Stimulated activated CD8-positive, alpha-beta memory T cell treated with anti-CD3 and anti-CD28 coated beads, Interleukin-15, amount 100 ng/mL, for 24 hours (primary cell): ENCODE data around the gene GMIP.
"Not testable (repeated sequence)": the region's sequence is repeated elsewhere in the genome, so short reads cannot be mapped to it uniquely, and the experiment has no call there.

Experiments used
- DNase-seq: peaks from one replicate; pipeline ENCODE4 v3.0.0-alpha.2; 2020; ENCODE audit warnings: low read depth

Gene GMIP

DNA sequence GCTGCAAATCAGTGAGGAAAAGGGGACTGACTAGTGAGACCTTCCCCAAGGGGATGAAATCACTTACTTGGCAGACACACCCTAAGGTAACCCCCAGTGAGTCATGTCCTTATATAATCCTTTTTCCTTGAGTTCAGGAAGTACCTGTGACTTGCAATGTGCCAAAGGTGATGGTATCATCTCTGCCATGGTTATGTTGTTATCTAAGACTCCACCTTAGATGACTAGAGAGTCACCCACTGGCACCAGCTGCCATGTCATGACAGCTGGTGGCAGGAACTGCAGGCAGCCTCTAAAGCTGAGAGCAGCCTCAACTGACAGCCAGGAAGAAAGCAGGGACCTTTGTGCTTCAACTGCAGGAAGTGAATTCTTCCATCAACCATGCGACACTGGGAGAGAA lies 37.4 kb downstream of the GMIP start:
- no peak for DNase-seq

DNA sequence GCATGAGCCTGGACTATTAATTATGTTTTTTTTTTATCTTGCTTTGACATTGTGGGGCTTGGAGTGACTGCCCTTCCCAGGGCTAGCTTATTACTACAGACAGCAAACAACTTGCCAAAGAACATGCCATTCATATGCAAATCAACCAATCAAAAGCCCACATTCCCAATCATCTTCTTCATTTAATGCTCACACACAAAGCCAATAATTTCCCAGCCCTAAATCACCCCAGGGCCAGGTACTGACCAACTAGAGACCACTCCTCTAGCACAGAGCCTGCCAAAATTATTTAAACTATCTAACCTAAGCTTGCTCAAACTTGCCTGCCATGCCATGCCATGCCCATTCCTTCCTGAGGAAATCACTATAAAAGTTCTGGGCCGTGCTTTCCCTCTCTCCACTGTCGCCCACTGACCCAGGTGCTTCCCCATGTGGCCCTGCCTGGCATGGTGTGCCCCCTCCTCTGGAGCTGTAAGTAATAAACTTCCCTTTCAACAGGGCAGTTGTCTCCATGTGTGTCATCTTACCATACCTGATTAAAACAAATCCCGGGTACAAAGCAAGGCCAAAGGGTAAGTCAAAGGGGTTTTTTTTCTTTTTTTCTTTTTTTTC lies 40.6 kb downstream of the GMIP start:
- DNase-seq, result no peak

DNA sequence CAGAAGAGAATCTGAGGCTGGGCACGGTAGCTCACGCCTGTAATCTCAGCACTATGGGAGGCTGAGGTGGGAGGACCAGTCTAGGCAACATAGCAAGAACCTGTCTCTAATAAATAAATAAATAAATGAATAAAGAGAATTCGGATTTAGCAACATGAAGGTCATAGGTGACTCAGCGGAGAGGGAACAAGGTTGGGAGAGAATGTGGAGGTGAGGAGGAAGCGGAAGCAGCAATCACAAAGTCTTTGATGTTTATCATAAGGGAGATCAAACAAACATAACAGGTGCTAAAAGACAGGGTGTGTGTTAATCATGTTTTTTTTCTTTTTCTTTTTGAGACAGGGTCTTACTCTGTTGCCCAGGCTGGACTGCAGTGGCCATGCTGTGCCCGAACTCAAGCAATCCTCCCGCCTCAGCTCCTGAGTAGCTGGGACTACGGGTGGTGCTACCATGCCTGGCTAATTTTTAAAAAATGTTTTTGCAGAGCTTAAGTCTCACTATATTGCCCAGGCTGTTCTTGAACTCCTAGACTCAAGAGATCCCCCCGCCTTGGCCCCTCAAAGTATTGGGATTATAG lies 41.2 kb downstream of the GMIP start:
- DNase-seq, result no peak

DNA sequence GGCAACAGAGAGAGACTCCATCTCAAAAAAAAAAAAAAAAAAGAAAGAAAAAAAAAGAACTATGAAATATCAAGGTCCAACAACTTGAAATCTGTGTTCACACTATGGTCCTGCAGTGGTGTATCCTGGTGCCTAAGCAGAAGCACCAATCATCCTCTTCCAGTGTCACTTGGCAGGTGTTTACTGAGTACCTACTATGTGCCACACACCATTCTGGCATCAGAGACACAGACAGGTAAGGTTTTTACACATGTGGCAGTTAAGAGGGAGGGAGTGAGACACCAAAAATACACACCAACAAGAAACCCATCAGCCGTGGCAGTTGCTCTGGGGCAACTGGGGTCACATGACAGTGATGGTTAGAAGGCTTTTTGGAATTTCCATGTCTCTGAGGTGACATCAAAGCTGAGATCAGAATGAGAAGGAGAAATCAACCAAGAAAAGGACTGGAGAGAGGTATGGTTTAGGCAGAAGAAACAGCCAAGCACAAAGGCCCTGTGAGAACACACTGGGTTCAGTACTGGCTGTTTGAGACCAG lies 42.6 kb downstream of the GMIP start:
- no peak for DNase-seq

DNA sequence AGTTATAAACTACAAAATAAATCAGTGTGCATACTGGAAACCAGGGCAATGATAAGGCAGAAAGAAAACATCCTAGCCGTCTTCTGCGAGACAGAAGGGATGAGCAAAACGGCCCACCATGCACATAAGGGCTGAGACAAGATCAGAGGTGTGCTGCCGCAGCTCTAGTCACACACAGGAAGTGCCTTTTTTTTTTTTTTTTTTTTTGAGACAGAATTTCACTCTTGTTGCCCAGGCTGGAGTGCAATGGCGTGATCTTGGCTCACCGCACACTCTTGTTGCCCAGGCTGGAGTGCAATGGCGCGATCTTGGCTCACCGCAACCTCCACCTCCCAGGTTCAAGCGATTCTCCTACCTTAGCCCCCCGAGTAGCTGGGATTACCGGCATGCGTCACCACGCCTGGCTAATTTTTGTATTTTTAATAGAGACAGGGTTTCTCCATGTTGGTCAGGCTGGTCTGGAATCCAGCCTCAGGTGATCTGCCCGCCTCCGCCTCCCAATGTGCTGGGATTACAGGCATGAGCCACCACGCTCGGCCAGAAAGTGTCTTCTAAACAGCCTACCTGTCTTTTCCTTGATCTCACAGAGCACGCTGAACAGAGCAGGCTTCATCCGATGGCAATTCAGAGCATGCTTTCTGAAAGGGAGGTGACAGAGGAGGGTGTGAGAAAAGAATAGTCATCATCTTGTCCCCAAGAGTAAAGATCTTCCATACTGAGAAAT lies 44.6 kb downstream of the GMIP start:
- not testable (repeated sequence) for DNase-seq

DNA sequence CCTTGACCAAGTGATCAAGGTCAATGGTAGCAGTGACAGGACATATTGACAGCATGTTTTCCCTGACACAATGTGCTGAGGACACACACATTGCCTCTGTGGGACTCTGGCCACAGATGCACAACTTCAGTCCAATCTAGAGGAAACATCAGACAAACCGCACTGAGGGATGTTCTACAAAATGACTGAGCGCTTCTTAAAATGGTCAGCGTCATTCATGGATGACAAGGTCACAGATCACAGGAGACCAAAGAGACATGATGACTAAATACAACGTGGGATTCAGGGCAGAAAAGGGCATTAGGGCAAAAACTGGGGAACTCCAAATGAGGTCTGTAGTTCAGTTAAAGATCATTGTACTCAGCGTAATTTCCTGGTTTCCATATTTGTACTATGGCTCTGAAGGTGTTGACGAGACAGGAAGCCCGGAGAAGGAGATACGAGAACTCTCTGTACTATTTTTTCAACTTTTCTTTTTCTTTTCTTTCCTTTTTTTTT lies 45.6 kb downstream of the GMIP start:
- no peak for DNase-seq

DNA sequence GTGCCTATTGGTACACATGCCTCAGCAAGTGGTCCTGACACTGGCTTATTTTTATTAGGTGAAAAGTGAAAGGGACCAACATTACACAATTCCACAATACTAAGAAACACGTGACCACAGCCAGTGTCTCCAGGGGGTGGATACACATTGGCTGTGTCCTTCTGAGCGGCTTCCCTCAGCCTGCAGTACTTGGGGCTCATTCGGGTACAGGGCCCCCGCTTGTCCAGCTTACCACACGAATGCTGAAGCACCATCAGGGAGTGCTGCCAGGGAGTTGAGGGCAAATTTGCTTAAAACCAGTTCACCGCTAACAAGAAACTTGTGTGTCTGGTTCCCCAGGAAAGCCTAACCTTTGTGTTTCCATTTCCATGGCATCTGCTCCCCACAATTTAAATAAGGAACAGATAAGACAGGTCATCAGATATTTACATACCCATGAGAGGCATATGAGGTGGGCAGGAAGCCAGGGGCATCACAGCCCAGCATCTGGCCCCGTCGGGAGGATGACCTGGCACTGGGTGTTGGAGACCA lies 48.2 kb downstream of the GMIP start:
- no peak for DNase-seq

DNA sequence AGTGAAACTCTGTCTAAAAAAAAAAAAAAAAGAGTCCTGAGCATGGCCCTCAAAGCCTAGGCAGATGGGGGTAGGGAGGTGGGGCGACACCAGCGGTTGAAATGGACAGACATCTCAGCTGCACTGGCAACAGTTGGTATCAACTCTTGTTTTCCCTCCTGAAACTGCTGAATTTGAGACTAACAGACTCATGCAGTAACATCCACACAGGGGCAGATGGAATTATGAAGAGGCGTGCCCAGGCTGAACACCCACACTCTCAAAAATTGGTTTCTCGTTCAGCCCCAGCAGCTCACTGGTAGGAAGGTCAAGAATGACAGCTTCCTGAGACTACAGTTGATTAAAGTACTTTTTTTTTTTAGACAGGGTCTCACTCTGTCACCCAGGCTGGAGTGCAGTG lies 49.1 kb downstream of the GMIP start:
- no peak for DNase-seq

DNA sequence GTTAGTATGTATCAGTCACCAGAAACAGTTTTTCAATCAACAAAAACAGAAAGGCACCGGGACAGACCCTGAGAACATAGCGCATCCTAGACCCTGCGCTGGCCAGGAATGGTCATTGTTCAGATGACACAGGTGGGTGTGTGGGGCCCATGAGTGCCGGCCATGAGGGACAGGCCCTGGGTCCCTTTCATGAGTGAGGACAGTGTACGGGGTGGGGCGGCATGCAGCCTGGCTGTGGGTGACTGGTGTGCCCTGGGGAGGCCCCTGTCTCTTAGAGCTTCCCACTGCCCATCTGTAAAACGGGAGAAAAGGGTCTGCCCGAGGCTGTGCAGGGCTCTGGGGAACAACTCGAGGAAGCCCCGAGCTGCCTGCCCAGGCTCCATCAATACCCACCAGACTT lies 50.8 kb downstream of the GMIP start:
- DNase-seq, result no peak

DNA sequence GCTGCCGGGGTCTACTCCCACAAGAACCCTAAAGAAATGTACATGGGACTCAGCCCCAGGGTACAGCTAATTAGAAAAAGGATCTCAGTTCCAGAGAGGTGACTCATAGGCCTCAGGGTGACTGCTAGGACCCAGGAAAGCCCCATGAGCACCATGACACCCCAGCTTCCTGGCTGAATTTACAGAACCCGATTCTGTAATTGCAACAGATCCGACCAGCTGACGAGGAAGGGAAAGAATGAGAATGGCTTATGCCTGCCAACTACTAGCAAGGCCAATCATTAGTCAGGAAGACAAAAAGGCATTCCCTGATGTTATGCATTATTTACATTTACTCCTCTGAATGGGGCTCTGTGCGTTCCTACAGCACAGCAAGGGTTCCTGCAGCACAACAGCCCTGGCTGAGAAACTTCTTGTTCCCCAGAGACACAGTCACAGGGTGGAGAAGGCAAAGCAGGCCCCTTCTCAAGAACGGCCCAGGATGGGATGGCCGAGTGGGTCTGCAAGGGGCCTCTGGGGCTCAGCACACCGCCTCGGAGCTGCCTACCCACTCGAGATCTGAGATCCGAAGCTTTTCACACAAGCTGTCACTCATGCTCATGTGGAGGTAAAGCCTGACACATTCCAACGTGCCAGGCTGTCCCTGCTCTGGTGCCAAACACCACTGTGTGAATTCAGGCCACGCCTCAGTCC lies 52.2 kb downstream of the GMIP start:
- no peak for DNase-seq

DNA sequence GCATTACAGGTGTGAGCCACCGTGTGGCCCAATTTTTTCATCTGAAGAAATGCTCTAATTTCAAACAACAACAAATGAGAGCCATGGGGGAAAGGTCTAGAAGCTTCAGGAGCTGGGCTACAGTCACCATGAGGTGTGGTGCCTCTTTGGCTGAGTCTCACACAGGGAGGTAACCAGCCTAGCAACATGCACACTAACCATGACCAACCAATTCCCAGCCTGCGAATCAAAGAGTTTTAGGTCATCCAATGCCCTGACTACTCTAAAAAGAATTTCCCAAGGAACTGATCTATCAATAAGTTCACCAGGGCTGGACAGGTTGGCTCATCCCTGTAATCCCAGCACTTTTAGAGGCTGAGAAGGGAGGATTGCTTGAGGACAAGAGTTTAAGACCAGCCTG lies 54.9 kb downstream of the GMIP start:
- no peak for DNase-seq

DNA sequence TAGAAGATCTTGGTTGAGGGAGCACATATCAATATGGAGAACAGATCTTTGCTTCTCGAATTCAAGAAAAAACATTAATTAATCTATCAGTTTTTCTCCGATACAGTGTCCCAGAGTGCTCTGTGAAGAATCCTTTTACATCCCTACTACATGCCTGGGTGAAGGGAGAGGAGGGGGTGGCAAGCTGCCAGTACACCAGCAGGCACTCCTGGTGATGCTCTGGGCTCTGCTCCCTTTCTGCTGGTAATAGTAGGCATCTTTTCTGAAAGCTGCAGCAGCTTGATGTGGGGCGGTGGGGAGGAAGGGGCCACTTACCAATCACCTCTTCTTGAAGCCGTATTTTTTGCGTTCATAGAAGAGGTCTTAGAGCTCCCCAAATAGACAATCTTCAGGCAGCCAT lies 55.7 kb downstream of the GMIP start:
- no peak for DNase-seq

DNA sequence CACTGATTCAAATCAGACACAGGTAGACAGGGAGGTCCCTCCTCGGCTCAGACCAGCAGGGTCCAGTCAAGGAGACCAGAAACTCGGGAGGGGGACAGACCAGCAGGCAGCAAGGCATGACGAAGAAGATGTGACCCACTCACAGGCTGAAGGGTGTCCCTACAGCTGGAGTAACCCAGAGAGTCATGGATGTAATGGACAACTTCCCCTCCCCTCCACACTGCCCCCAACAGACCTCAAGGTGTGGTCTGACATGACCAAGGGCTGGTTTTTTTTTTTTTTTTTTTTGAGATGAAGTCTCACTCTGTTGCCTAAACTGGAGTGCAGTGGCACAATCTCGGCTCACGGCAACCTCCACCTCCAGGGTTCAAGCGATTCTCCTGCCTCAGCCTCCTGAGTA lies 59.1 kb downstream of the GMIP start:
- no peak for DNase-seq

DNA sequence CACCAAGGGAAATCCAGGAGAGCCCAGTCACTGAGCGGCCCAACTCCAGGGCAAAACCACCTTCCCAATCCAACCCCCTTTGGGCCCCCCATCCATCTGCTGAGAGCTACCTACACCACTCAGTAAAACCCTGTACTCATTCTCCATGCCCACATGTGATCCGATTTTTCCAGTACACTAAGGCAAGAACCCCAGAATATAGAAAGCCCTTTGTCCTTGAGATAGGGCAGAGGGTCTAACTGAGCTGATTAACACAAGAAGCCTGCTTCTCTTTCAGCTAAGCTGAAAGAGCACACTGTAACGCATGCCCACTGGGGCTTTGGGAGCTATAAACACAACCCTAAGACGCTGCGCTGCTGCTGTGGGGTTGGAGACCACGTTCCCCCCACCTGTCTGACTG lies 61.0 kb downstream of the GMIP start:
- no peak for DNase-seq

DNA sequence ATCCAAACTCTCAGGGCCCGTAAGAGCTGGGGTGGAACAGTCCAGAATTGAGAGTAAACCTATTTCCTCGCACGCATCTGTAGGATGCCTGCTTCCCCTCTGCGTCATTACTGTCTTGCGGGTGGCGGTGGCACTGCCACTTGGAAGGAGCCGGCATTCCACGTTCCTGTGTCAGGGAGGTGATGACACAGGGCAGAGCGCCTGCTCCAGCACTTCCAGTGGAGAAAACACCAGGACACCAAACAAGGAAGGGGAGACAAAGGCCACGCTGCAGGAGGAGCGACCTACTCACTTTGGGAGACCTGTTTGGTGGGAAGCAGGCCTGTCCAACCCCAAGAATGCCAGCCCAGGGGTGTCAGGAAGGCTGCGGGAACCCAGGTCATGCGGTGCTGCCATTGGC lies 62.1 kb downstream of the GMIP start:
- DNase-seq, result no peak

DNA sequence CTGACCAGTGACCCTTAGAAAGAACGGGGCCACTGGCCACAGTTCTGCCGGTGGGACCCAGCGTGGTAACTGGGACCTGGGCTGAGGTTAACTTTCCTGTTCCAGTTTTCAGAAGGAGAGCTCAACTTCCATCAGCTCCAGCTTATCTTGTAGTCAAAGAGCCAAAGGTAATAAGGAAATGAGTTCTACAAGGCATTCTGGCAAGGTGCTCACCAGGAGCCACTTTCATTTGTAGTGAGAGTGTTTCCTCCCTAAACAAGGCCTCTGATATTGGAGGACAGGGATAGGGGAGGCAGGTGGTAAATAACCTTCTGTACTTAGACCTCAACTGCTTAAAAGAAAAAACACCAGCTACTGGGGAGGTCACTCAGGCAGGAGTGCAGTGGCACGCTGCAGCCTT lies 63.0 kb downstream of the GMIP start:
- no peak for DNase-seq

DNA sequence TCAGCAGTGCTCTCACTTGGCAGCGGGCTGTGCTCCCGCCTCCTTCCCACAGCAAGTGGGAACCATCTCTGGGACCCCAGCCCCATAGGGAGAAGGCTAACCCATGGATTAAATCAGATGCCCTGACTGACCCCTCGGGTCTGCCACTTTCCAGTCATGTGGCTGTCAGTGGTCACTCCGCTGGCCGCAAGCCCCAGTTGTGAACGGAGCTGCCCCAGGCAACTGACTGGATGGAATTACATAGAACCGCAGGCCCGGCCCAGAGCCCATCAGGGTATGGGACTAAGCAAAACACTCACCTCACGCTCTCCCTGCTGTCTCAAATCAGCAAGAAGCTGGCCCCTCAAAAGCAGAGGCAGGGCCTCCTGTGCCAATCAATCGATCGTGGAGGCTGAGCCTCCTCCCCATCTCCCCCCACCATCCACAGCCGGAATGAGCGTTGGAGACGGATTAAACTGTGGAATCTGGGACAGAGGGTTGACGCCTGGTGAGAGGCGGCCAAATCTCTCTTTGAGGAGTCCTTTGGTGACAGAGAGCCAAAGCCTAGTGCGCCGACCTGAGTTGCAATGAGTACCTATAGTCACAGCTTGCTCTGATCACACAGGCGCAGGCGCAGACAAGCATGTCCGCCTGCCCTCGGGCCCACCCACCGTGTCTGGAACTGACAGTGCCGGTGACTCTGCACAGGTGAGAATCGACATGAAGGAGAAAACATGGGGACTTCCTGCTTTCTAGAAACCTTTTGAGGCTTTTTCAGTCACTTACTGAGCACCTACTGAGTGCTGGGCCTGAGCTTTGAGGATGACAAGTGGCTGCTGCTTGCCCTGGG lies 63.7 kb downstream of the GMIP start:
- no peak for DNase-seq
